WTC11 (cell line): ENCODE measurements around the gene TOMM40L. TPM values are rescaled to one million over a fixed set of nuclear protein-coding genes. Genes with fewer than 3 reads are reported as not detected.
A peak's percentile ranks its signal among the peaks of the same experiment; 100 is the strongest.

Experiments
- ATAC-seq: fragments of 200-7000 bp; cut with Tn5 transposase; 2 replicates; pipeline ENCODE4 v1.10.0; 2021; ENCODE audit warnings: mild to moderate bottlenecking, moderate library complexity
- CTCF ChIA-PET: fragments of 300-600 bp; sonication (Branson Sonifier 250); formaldehyde crosslinking; loops from one replicate; lab custom pipeline; 2021; ENCODE audit warnings: antibody characterized with exemption; lab: Charles Lee
- POLR2A ChIA-PET: fragments of 350-600 bp; sonication (Branson Sonifier 250); formaldehyde crosslinking; loops from one replicate; lab custom pipeline; 2021; ENCODE audit warnings: antibody characterized with exemption; lab: Charles Lee
- DNase-seq: peaks from one replicate; pipeline ENCODE4 v3.0.0; 2021; ENCODE audit warnings: low spot score
- H3K27ac Mint-ChIP-seq: 2 replicates; pipeline ENCODE4 v1.8.0; 2021; ENCODE audit warnings: mixed read lengths
- H3K27me3 Mint-ChIP-seq: 2 replicates; pipeline ENCODE4 v1.8.0; 2021; ENCODE audit warnings: low read depth, mild to moderate bottlenecking, moderate library complexity, mixed read lengths
- H3K36me3 Mint-ChIP-seq: 2 replicates; pipeline ENCODE4 v1.8.0; 2021; ENCODE audit warnings: mixed read lengths
- H3K4me1 Mint-ChIP-seq: 2 replicates; pipeline ENCODE4 v1.8.0; 2022; ENCODE audit warnings: mixed read lengths
- H3K4me3 Mint-ChIP-seq: 2 replicates; pipeline ENCODE4 v1.8.0; 2021; ENCODE audit warnings: mild to moderate bottlenecking, moderate library complexity, mixed read lengths
- H3K9me3 Mint-ChIP-seq: 2 replicates; pipeline ENCODE4 v1.8.0; 2021; ENCODE audit warnings: mixed read lengths
- ARID4B ChIP-seq: sonication (generic); formaldehyde crosslinking; IDR thresholded peaks from 2 replicates; pipeline ENCODE4 v1.8.0; 2023; ENCODE audit warnings: missing genetic modification reagents, mild to moderate bottlenecking, borderline replicate concordance
- CREM ChIP-seq: sonication (generic); formaldehyde crosslinking; IDR thresholded peaks from 2 replicates; pipeline ENCODE4 v1.8.1; 2022; ENCODE audit warnings: mild to moderate bottlenecking, missing genetic modification reagents, moderate library complexity
- CTCF ChIP-seq: fragments of 200-600 bp; IDR thresholded peaks from 2 replicates; pipeline ENCODE4 v1.8.0; 2022; ENCODE audit warnings: antibody characterized with exemption
- E2F5 ChIP-seq: sonication (generic); formaldehyde crosslinking; IDR thresholded peaks from 2 replicates; pipeline ENCODE4 v1.8.1; 2022; ENCODE audit warnings: mild to moderate bottlenecking, moderate library complexity, missing genetic modification reagents
- EMX1 ChIP-seq: fragments of 250-450 bp; sonication (Bioruptor Pico); IDR thresholded peaks from 2 replicates; pipeline ENCODE4 v1.8.0; 2021; ENCODE audit warnings: mild to moderate bottlenecking
- NFATC4 ChIP-seq: fragments of 250-450 bp; sonication (Bioruptor Pico); IDR thresholded peaks from 2 replicates; pipeline ENCODE4 v1.9.0; 2021; ENCODE audit warnings: mild to moderate bottlenecking
- STAT6 ChIP-seq: sonication (generic); formaldehyde crosslinking; conservative IDR thresholded peaks from 2 replicates; pipeline ENCODE4 v1.8.1; 2023; ENCODE audit warnings: mild to moderate bottlenecking, low read depth, missing genetic modification reagents, moderate library complexity
- TP53 ChIP-seq: sonication (generic); formaldehyde crosslinking; IDR thresholded peaks from 2 replicates; pipeline ENCODE4 v1.8.1; 2023; ENCODE audit warnings: mild to moderate bottlenecking, missing genetic modification reagents
- ZNF121 ChIP-seq: sonication (generic); formaldehyde crosslinking; IDR thresholded peaks from 2 replicates; pipeline ENCODE4 v1.8.0; 2023; ENCODE audit warnings: missing genetic modification reagents
- ZNF232 ChIP-seq: sonication (generic); formaldehyde crosslinking; IDR thresholded peaks from 2 replicates; pipeline ENCODE4 v1.8.0; 2022; ENCODE audit warnings: mild to moderate bottlenecking, missing genetic modification reagents
- ZNF281 ChIP-seq: sonication (generic); formaldehyde crosslinking; IDR thresholded peaks from 2 replicates; pipeline ENCODE4 v1.8.0; 2023; ENCODE audit warnings: mild to moderate bottlenecking, missing genetic modification reagents
- ZNF396 ChIP-seq: fragments of 250-450 bp; sonication (Bioruptor Pico); IDR thresholded peaks from 2 replicates; pipeline ENCODE4 v1.8.0; 2021; ENCODE audit warnings: mild to moderate bottlenecking, moderate library complexity, borderline replicate concordance
- total RNA-seq: library from RNA; stranded (reverse); gene quantifications from 3 replicates; pipeline ENCODE4 v1.2.3, GENCODE V29; 2021

Gene TOMM40L
- total RNA-seq, 1 experiment from 2014 or later, result 16.9 TPM

- no peak for DNase-seq
- POLR2A ChIA-PET, result interaction anchor here (1.1 kb wide), 1 partner anchor 18 kb away, joined by 5 read pairs; the partner anchor contains the start of gene TOMM40L
- H3K27ac Mint-ChIP-seq, result no peak overlapping the region
- no peak overlapping the region for H3K4me3 Mint-ChIP-seq
- no peak for TF ChIP-seq ARID4B
- no peak for TF ChIP-seq ZNF281 (CRISPR knock-in tag)
- no peak for TF ChIP-seq NFATC4
- no peak for TF ChIP-seq E2F5 (CRISPR knock-in tag)
- no peak for TF ChIP-seq CREM (CRISPR knock-in tag)
- TF ChIP-seq TP53 (CRISPR knock-in tag), result no peak
- TF ChIP-seq ZNF121 (CRISPR knock-in tag), result no peak
- TF ChIP-seq, all 79 proteins: peak for 0
- Mint-ChIP-seq H3K9me3 (no peaks in the 10 kb centered on the region), H3K27me3 (no peaks in the 10 kb centered on the region; the same call in 1 of the 2 replicates), H3K4me1 (peaks cover 18% of the 10 kb centered on the region), H3K36me3 (peaks cover 54% of the 10 kb centered on the region)
- CTCF ChIA-PET, result interaction anchor here (0.7 to 1.6 kb wide), 4 partner anchors 9 to 99 kb away, joined by 3 to 5 read pairs (median 4); partner anchors contain the start of genes PCP4L1 and TOMM40L
- no peak for ATAC-seq
These were observed 18.7 kb upstream of the TOMM40L start for GRCh38 chr1:161207173-161207572.

- peaks cover 6% of the 10 kb centered on the region for H3K4me1 Mint-ChIP-seq
- TF ChIP-seq ZNF396, result no peak
- peak; percentile 81 for TF ChIP-seq CTCF
- TF ChIP-seq ZNF232 (CRISPR knock-in tag), result 0 out of 2 replicates have a peak, but pooled peaks have one; percentile 20
- ChIA-PET CTCF (interaction anchor here (1.1 to 2.3 kb wide), 5 partner anchors 12 to 172 kb away, joined by 3 to 15 read pairs (median 6); partner anchors contain the start of genes ADAMTS4 and TOMM40L), POLR2A (no interaction called here)
- no peak overlapping the region for H3K4me3 Mint-ChIP-seq
- no peaks in the 10 kb centered on the region; the same call in 1 of the 2 replicates for H3K27me3 Mint-ChIP-seq
- H3K9me3 Mint-ChIP-seq, result no peaks in the 10 kb centered on the region
- peak; percentile 98 for ATAC-seq
- peaks cover 65% of the 10 kb centered on the region for H3K36me3 Mint-ChIP-seq
- peak overlapping the region; percentile 93 for H3K27ac Mint-ChIP-seq
- DNase-seq, result peak; percentile 91
These were observed 16.0 kb upstream of the TOMM40L start for GRCh38 chr1:161209790-161210409.

- no peak for DNase-seq
- Mint-ChIP-seq H3K27me3 (no peaks in the 10 kb centered on the region; the same call in 1 of the 2 replicates), H3K9me3 (no peaks in the 10 kb centered on the region), H3K4me1 (peaks cover 32% of the 10 kb centered on the region), H3K27ac (no peak overlapping the region), H3K36me3 (peaks cover 45% of the 10 kb centered on the region), H3K4me3 (no peak overlapping the region)
- TF ChIP-seq EMX1 (CRISPR knock-in tag), result no peak
- TF ChIP-seq STAT6 (CRISPR knock-in tag), result no peak
- no peak for ATAC-seq
- ChIA-PET CTCF (no interaction called here), POLR2A (no interaction called here)
These were observed 11.5 kb upstream of the TOMM40L start for GRCh38 chr1:161214369-161214768.
